Mesenchymal stem cell (in vitro differentiated cells and primary cell): ENCODE data around the gene PLA2G3.
A peak's percentile ranks its signal among the peaks of the same experiment; 100 is the strongest.

Experiments used
- DNase-seq: peaks from one replicate; pipeline ENCODE4 v3.0.0-alpha.2; 2013
- H2AFZ ChIP-seq: one replicate; pipeline ENCODE4 v1.6.1; 2013; ENCODE audit warnings: low read depth, mild to moderate bottlenecking, control low read depth, inconsistent platforms, low read length, moderate library complexity
- H2AK5ac ChIP-seq: 2 replicates; pipeline ENCODE4 v1.6.1; 2013; ENCODE audit warnings: low read length, moderate library complexity, mild to moderate bottlenecking, inconsistent platforms; ENCODE audit not compliant: severe bottlenecking
- H2BK120ac ChIP-seq: one replicate; pipeline ENCODE4 v1.6.1; 2013; ENCODE audit warnings: low read depth, mild to moderate bottlenecking, inconsistent platforms, low read length, moderate library complexity
- H2BK12ac ChIP-seq, 2 experiments: one replicate each; pipeline ENCODE4 v1.6.1; 2013; ENCODE audit warnings: inconsistent platforms in 2 of 2, low read length in 2 of 2, mild to moderate bottlenecking in 2 of 2, moderate library complexity in 2 of 2, control low read depth in 1 of 2
- H2BK15ac ChIP-seq: one replicate; pipeline ENCODE4 v1.6.1; 2013; ENCODE audit warnings: mild to moderate bottlenecking, low read depth, inconsistent platforms; ENCODE audit not compliant: poor library complexity, severe bottlenecking
- H2BK5ac ChIP-seq: 2 replicates; pipeline ENCODE4 v1.6.1; 2013; ENCODE audit warnings: low read depth, mild to moderate bottlenecking, low read length, control low read depth, inconsistent platforms; ENCODE audit not compliant: poor library complexity, severe bottlenecking
- H3K14ac ChIP-seq, 2 experiments: one replicate each; pipeline ENCODE4 v1.6.1; 2013; ENCODE audit warnings: inconsistent platforms in 2 of 2, low read length in 2 of 2, control low read depth in 1 of 2, mild to moderate bottlenecking in 1 of 2, moderate library complexity in 1 of 2
- H3K18ac ChIP-seq, 2 experiments: one replicate each; pipeline ENCODE4 v1.6.1; 2013; ENCODE audit warnings: inconsistent platforms in 2 of 2, low read length in 2 of 2, control low read depth in 1 of 2, low read depth in 1 of 2, mild to moderate bottlenecking in 1 of 2
- H3K23ac ChIP-seq, 2 experiments: one replicate each; pipeline ENCODE4 v1.6.1; 2013; ENCODE audit warnings: inconsistent platforms in 2 of 2, low read length in 2 of 2, mild to moderate bottlenecking in 2 of 2, moderate library complexity in 2 of 2, control low read depth in 1 of 2
- H3K27ac ChIP-seq: 2 replicates; pipeline ENCODE4 v1.5.1; 2013; ENCODE audit warnings: mild to moderate bottlenecking, moderate library complexity, low read length, control low read depth, inconsistent platforms; ENCODE audit not compliant: poor library complexity, severe bottlenecking
- H3K27me3 ChIP-seq, 2 experiments: 2 replicates each; pipeline versions ENCODE4 v1.6.1 to v1.7.0; 2013; ENCODE audit warnings: low read length in 2 of 2, mild to moderate bottlenecking in 2 of 2, moderate library complexity in 2 of 2, control low read depth in 1 of 2, inconsistent platforms in 1 of 2; ENCODE audit not compliant: control insufficient read depth in 1 of 2, insufficient read depth in 1 of 2
- H3K36me3 ChIP-seq, 2 experiments: 2 replicates each; pipeline versions ENCODE4 v1.6.1 to v1.7.0; 2013; ENCODE audit warnings: low read length in 2 of 2, control low read depth in 1 of 2, inconsistent platforms in 1 of 2, low read depth in 1 of 2, mild to moderate bottlenecking in 1 of 2; ENCODE audit not compliant: insufficient read depth in 2 of 2, control insufficient read depth in 1 of 2
- H3K4ac ChIP-seq, 2 experiments: one replicate each; pipeline ENCODE4 v1.6.1; 2013; ENCODE audit warnings: inconsistent platforms in 2 of 2, low read length in 2 of 2, mild to moderate bottlenecking in 2 of 2, moderate library complexity in 2 of 2, control low read depth in 1 of 2, low read depth in 1 of 2
- H3K4me1 ChIP-seq: 2 replicates; pipeline ENCODE4 v1.6.1; 2013; ENCODE audit warnings: low read depth, low read length, control low read depth; ENCODE audit not compliant: control insufficient read depth, insufficient read depth
- H3K4me2 ChIP-seq: 2 replicates; pipeline ENCODE4 v1.6.1; 2013; ENCODE audit warnings: low read length, mild to moderate bottlenecking, inconsistent platforms; ENCODE audit not compliant: poor library complexity, severe bottlenecking
- H3K4me3 ChIP-seq, 2 experiments: 2 replicates each; pipeline versions ENCODE4 v1.5.1 to v1.7.0; 2013; ENCODE audit warnings: low read length in 2 of 2, mild to moderate bottlenecking in 2 of 2, control low read depth in 1 of 2, low read depth in 1 of 2; ENCODE audit not compliant: insufficient read depth in 1 of 2
- H3K79me1 ChIP-seq: replicated peaks from 2 replicates; pipeline ENCODE4 v1.6.1; 2013; ENCODE audit warnings: mild to moderate bottlenecking, control low read depth, low read length, inconsistent platforms; ENCODE audit not compliant: poor library complexity, severe bottlenecking
- H3K9ac ChIP-seq: 2 replicates; pipeline ENCODE4 v1.7.0; 2013; ENCODE audit warnings: mild to moderate bottlenecking, low read length, moderate library complexity
- H3K9me3 ChIP-seq: 2 replicates; pipeline ENCODE4 v1.7.0; 2013; ENCODE audit warnings: mild to moderate bottlenecking, low read length; ENCODE audit not compliant: control insufficient read depth
- H4K8ac ChIP-seq: one replicate; pipeline ENCODE4 v1.6.1; 2013; ENCODE audit warnings: inconsistent platforms, mild to moderate bottlenecking, low read length, moderate library complexity
- H4K91ac ChIP-seq: one replicate; pipeline ENCODE4 v1.6.1; 2013; ENCODE audit warnings: mild to moderate bottlenecking, low read length, inconsistent platforms
- WGBS: methylation state at CpG from one replicate; pipeline ENCODE4 v1.1.7; 2013; ENCODE audit warnings: mixed read lengths; 5-methylcytosine and 5-hydroxymethylcytosine counted together

The PLA2G3 gene

DNA sequence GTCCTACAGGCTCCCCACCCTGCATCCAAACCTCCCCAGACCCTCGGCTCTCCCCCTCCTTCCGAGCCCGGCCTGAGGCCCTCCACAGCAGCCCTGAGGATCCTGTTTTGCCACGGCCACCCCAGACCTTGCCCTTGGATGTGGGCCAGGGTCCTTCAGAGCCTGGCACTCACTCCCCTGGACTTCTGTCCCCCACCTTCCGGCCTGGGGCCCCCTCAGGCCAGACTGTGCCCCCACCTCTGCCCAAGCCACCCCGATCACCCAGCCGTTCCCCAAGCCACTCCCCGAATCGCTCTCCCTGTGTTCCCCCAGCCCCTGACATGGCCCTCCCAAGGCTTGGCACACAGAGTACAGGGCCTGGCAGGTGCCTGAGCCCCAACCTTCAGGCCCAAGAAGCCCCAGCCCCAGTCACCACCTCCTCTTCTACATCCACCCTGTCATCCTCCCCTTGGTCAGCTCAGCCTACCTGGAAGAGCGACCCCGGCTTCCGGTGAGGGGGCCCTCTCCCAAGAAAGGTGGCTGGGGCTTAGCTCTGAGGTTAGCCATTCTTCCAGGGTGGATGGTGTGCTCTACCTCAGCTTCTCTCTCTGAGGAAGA lies 14.7 kb downstream of the PLA2G3 start:
- DNase-seq = no peak
- Histone ChIP-seq H4K8ac (no peak overlapping the region), H2AFZ (no peak overlapping the region), H2BK120ac (no peak overlapping the region), H3K23ac (no peak overlapping the region), H3K36me3 (peaks cover 0 to 3% of the 10 kb centered on the region in 2 experiments), H3K4me2 (no peak overlapping the region), H3K18ac (no peak overlapping the region), H2BK12ac (no peak overlapping the region), H2BK15ac (peak overlapping the region; percentile 33), H3K79me1 (no peaks in the 10 kb centered on the region), H2AK5ac (no peak overlapping the region), H2BK5ac (no peak overlapping the region), H3K9ac (no peak overlapping the region), H3K4me1 (peaks cover 17% of the 10 kb centered on the region), H3K27me3 (peaks cover 4 to 56% of the 10 kb centered on the region in 2 experiments), H3K4ac (no peak overlapping the region), H3K4me3 (no peak overlapping the region), H4K91ac (no peak overlapping the region), H3K14ac (no peak overlapping the region), H3K27ac (no peak overlapping the region), H3K9me3 (no peaks in the 10 kb centered on the region)
- WGBS = 81% methylated on average over 12 of the region's 12 CpGs

DNA sequence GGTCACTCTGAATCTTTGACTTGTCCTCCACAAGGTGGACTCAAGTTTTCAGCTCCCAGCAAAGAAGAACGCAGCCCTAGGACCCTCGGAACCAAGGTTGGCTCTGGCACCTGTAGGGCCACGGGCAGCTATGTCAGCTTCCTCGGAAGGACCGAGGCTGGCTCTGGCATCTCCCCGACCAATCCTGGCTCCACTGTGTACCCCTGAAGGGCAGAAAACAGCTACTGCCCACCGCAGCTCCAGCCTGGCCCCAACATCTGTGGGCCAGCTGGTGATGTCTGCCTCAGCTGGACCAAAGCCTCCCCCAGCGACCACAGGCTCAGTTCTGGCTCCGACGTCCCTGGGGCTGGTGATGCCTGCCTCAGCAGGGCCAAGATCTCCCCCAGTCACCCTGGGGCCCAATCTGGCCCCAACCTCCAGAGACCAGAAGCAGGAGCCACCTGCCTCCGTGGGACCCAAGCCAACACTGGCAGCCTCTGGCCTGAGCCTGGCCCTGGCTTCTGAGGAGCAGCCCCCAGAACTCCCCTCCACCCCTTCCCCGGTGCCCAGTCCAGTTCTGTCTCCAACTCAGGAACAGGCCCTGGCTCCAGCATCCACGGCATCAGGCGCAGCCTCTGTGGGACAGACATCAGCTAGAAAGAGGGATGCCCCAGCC lies 15.4 kb downstream of the PLA2G3 start:
- Histone ChIP-seq H2AK5ac (no peak overlapping the region), H3K4me3 (no peak overlapping the region), H2BK15ac (no peak overlapping the region), H3K4me1 (peaks cover 17% of the 10 kb centered on the region), H3K14ac (no peak overlapping the region), H3K9me3 (no peaks in the 10 kb centered on the region), H2BK12ac (no peak overlapping the region), H3K79me1 (no peaks in the 10 kb centered on the region), H3K36me3 (peaks cover 0 to 3% of the 10 kb centered on the region in 2 experiments), H3K9ac (no peak overlapping the region), H3K4me2 (no peak overlapping the region), H2AFZ (no peak overlapping the region), H4K91ac (peak overlapping the region; percentile 4), H3K18ac (no peak overlapping the region), H2BK5ac (no peak overlapping the region), H3K4ac (no peak overlapping the region), H2BK120ac (no peak overlapping the region), H3K27ac (no peak overlapping the region), H3K27me3 (peaks cover 4 to 56% of the 10 kb centered on the region in 2 experiments), H4K8ac (no peak overlapping the region), H3K23ac (no peak overlapping the region)
- 85% methylated on average over 14 of the region's 14 CpGs for WGBS
- no peak for DNase-seq

DNA sequence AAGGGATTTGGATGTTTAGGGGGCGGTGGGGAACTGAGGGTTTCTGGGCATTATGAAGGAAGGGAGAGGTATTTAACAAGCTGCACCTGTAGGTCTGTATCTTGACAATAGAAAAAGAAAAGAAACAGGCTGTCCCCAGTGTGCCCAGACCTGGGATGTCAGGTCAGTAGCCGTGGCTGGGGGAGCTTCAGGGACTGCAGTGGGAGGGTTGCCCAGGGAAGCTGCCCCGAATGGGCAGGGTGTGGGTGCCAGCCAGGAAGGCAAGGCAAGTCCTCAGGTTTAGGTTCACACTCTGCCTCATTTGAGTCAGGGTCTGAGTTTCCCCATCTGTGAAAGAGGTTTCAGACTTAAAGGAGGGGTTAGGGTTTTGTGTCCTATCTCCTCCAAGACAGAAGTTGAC lies 16.0 kb downstream of the PLA2G3 start:
- no peak overlapping the region for H2BK5ac ChIP-seq
- H3K4me3 ChIP-seq = no peak overlapping the region
- no peak overlapping the region for H3K23ac ChIP-seq
- no peak overlapping the region for H4K91ac ChIP-seq
- peaks cover 17% of the 10 kb centered on the region for H3K4me1 ChIP-seq
- H2BK12ac ChIP-seq = no peak overlapping the region
- no peak overlapping the region for H3K27ac ChIP-seq
- no peak overlapping the region for H2AFZ ChIP-seq
- H3K4me2 ChIP-seq = no peak overlapping the region
- H3K27me3 ChIP-seq = peaks cover 4 to 59% of the 10 kb centered on the region in 2 experiments
- no peak overlapping the region for H2BK15ac ChIP-seq
- H4K8ac ChIP-seq = no peak overlapping the region
- H3K14ac ChIP-seq = no peak overlapping the region
- peaks cover 0 to 3% of the 10 kb centered on the region in 2 experiments for H3K36me3 ChIP-seq
- DNase-seq = no peak
- no peak overlapping the region for H3K18ac ChIP-seq
- H3K9me3 ChIP-seq = no peaks in the 10 kb centered on the region
- no peak overlapping the region for H2AK5ac ChIP-seq
- WGBS = 88% methylated on average over 3 of the region's 3 CpGs
- no peak overlapping the region for H2BK120ac ChIP-seq
- H3K4ac ChIP-seq = no peak overlapping the region
- H3K9ac ChIP-seq = no peak overlapping the region
- H3K79me1 ChIP-seq = no peaks in the 10 kb centered on the region

DNA sequence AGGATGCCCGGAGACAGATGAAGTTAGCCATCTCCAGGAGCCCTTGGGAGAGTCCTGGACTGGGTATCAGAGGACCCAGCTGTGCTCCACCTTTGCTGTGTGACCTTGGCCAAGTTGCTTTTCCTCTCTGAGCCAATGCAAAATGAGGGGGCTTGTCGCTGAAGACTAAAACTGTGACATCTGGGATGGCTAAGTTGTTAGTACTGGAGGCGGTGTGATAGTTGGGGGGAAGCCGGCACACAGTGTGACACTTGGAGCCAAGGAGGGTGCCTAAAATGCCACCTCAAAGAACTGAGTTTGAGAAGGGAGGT lies 17.1 kb downstream of the PLA2G3 start:
- Histone ChIP-seq H3K18ac (peak overlapping the region; percentile 34 to 82), H3K14ac (no peak overlapping the region), H3K9me3 (no peaks in the 10 kb centered on the region), H3K23ac (peak overlapping the region in 1 of 2 experiments; percentile 35), H3K4ac (no peak overlapping the region), H3K9ac (no peak overlapping the region), H2BK5ac (no peak overlapping the region), H3K36me3 (peaks cover 0 to 3% of the 10 kb centered on the region in 2 experiments), H2BK120ac (no peak overlapping the region), H3K27me3 (peaks cover 4 to 62% of the 10 kb centered on the region in 2 experiments), H2BK12ac (no peak overlapping the region), H2AFZ (peak overlapping the region; percentile 68), H4K8ac (no peak overlapping the region), H3K4me3 (peak overlapping the region in 1 of 2 experiments; percentile 53), H2AK5ac (no peak overlapping the region), H3K79me1 (no peaks in the 10 kb centered on the region), H3K4me2 (peak overlapping the region; percentile 88), H3K4me1 (peaks cover 17% of the 10 kb centered on the region), H3K27ac (no peak overlapping the region), H2BK15ac (no peak overlapping the region), H4K91ac (peak overlapping the region; percentile 7)
- no peak for DNase-seq
- WGBS = 62% methylated on average over 4 of the region's 4 CpGs
